ENCODE measurements around the gene EHMT1. TPM values are rescaled to one million over a fixed set of nuclear protein-coding genes. Genes with fewer than 3 reads are reported as not detected.

Gene EHMT1
- total RNA-seq, 1 donor from 2014 or later, result 163 TPM

- no peaks in the 10 kb centered on the region for H3K27me3 Mint-ChIP-seq (ENCODE audit: low read depth)
- no peak for TF ChIP-seq CTCF (conservative IDR thresholded peaks at IDR 0.05)
- no peaks in the 10 kb centered on the region for H3K9me3 Mint-ChIP-seq
- DNase-seq (ENCODE audit: low read depth, low spot score), result no peak
- no peak overlapping the region for H3K27ac Mint-ChIP-seq (ENCODE audit: unreplicated experiment)
- H3K4me3 Mint-ChIP-seq, result no peak overlapping the region
- H3K36me3 Mint-ChIP-seq (ENCODE audit: low read depth), result peaks cover 8% of the 10 kb centered on the region
- H3K4me1 Mint-ChIP-seq, result peaks cover 11% of the 10 kb centered on the region
Measured at GRCh38 chr9:137640862-137641261, 22.1 kb downstream of the EHMT1 start.

GRCh38 chr9:137642118-137642601 lies 23.4 kb downstream of the EHMT1 start:
- H3K9me3 Mint-ChIP-seq, result no peaks in the 10 kb centered on the region

GRCh38 chr9:137642892-137643291 lies 24.1 kb downstream of the EHMT1 start:
- no peak for TF ChIP-seq CTCF (conservative IDR thresholded peaks at IDR 0.05)
- Mint-ChIP-seq H3K27me3 (ENCODE audit: low read depth) (no peaks in the 10 kb centered on the region), H3K4me3 (no peak overlapping the region), H3K4me1 (peaks cover 11% of the 10 kb centered on the region), H3K27ac (ENCODE audit: unreplicated experiment) (no peak overlapping the region), H3K36me3 (ENCODE audit: low read depth) (peaks cover 11% of the 10 kb centered on the region), H3K9me3 (no peaks in the 10 kb centered on the region)
- no peak for DNase-seq (ENCODE audit: low read depth, low spot score)

More at GRCh38 chr9:137642118-137642601, 23.4 kb downstream of the EHMT1 start:
- Mint-ChIP-seq H3K27ac (ENCODE audit: unreplicated experiment) (no peak overlapping the region), H3K27me3 (ENCODE audit: low read depth) (no peaks in the 10 kb centered on the region), H3K4me3 (no peak overlapping the region), H3K4me1 (peaks cover 11% of the 10 kb centered on the region), H3K36me3 (ENCODE audit: low read depth) (peaks cover 11% of the 10 kb centered on the region)
- no peak for TF ChIP-seq CTCF (conservative IDR thresholded peaks at IDR 0.05)
- no peak for DNase-seq (ENCODE audit: low read depth, low spot score)

- H3K27me3 Mint-ChIP-seq (ENCODE audit: low read depth), result no peaks in the 10 kb centered on the region
- no peak for DNase-seq (ENCODE audit: low read depth, low spot score)
- no peak overlapping the region for H3K27ac Mint-ChIP-seq (ENCODE audit: unreplicated experiment)
- H3K4me3 Mint-ChIP-seq, result no peak overlapping the region
- H3K36me3 Mint-ChIP-seq (ENCODE audit: low read depth), result peaks cover 11% of the 10 kb centered on the region
- H3K4me1 Mint-ChIP-seq, result peaks cover 11% of the 10 kb centered on the region
- no peaks in the 10 kb centered on the region for H3K9me3 Mint-ChIP-seq
- TF ChIP-seq CTCF (conservative IDR thresholded peaks at IDR 0.05), result no peak
Measured at GRCh38 chr9:137643921-137644320, 25.1 kb downstream of the EHMT1 start.

- TF ChIP-seq CTCF (conservative IDR thresholded peaks at IDR 0.05), result no peak
- H3K36me3 Mint-ChIP-seq (ENCODE audit: low read depth), result peaks cover 12% of the 10 kb centered on the region
- no peaks in the 10 kb centered on the region for H3K27me3 Mint-ChIP-seq (ENCODE audit: low read depth)
- peak overlapping the region; percentile 12 for H3K27ac Mint-ChIP-seq (ENCODE audit: unreplicated experiment)
- no peak for DNase-seq (ENCODE audit: low read depth, low spot score)
- no peak overlapping the region for H3K4me3 Mint-ChIP-seq
- H3K4me1 Mint-ChIP-seq, result peaks cover 11% of the 10 kb centered on the region
- H3K9me3 Mint-ChIP-seq, result no peaks in the 10 kb centered on the region
Measured at GRCh38 chr9:137645211-137645610, 26.4 kb downstream of the EHMT1 start.

Data from neural crest cell (in vitro differentiated cells).